ENCODE measurements around the gene IL4.

IL4 gene

GRCh38 chr5:132657676-132658380, 16.0 kb upstream of the IL4 start, which contains the start of gene IL13:
Gene IL13 (plus strand): TSS chr5:132658173. CDS start chr5:132658187, 14 bp downstream.
- in situ Hi-C loops (cut with MboI; ENCODE audit: low sequenced_read_pairs, unreplicated experiment): no loop called here
- DNase-seq (ENCODE audit: low spot score): no peak
- no peak for TF ChIP-seq CTCF (IDR thresholded peaks at IDR 0.05; ENCODE audit: borderline replicate concordance, control extremely low read depth, extremely low read depth, insufficient read depth, missing control alignments)

- TF ChIP-seq CTCF (IDR thresholded peaks at IDR 0.05; ENCODE audit: borderline replicate concordance, control extremely low read depth, extremely low read depth, insufficient read depth, missing control alignments): no peak
- DNase-seq (ENCODE audit: low spot score): no peak
- in situ Hi-C loops (cut with MboI; ENCODE audit: low sequenced_read_pairs, unreplicated experiment): no loop called here
Observed at GRCh38 chr5:132658381-132659302, 15.1 kb upstream of the IL4 start.

GRCh38 chr5:132659598-132660493, 13.9 kb upstream of the IL4 start:
- TF ChIP-seq CTCF (IDR thresholded peaks at IDR 0.05; ENCODE audit: borderline replicate concordance, control extremely low read depth, extremely low read depth, insufficient read depth, missing control alignments): no peak
- in situ Hi-C loops (cut with MboI; ENCODE audit: low sequenced_read_pairs, unreplicated experiment): no loop called here
- DNase-seq (ENCODE audit: low spot score): no peak

GRCh38 chr5:132661231-132662003, 12.4 kb upstream of the IL4 start:
- DNase-seq (ENCODE audit: low spot score): peak; percentile 75
- TF ChIP-seq CTCF (IDR thresholded peaks at IDR 0.05; ENCODE audit: borderline replicate concordance, control extremely low read depth, extremely low read depth, insufficient read depth, missing control alignments): peak; percentile 17
- in situ Hi-C loops (cut with MboI; ENCODE audit: low sequenced_read_pairs, unreplicated experiment): no loop called here

GRCh38 chr5:132662004-132662401, 11.8 kb upstream of the IL4 start:
- no peak for DNase-seq (ENCODE audit: low spot score)
- no peak for TF ChIP-seq CTCF (IDR thresholded peaks at IDR 0.05; ENCODE audit: borderline replicate concordance, control extremely low read depth, extremely low read depth, insufficient read depth, missing control alignments)
- in situ Hi-C loops (cut with MboI; ENCODE audit: low sequenced_read_pairs, unreplicated experiment): no loop called here

All from GM13976 (cell line).